Activated CD4-positive, CD25-positive, alpha-beta regulatory T cell treated with anti-CD3 and anti-CD28 coated beads, Interleukin-2, amount 50 U/mL, for 72 hours (primary cell): Measurements from ENCODE around the gene ITGA8.
"Not testable (repeated sequence)": the region's sequence is repeated elsewhere in the genome, so short reads cannot be mapped to it uniquely, and the experiment has no call there.

Source experiments
- DNase-seq: peaks from one replicate; pipeline ENCODE4 v3.0.0; 2021

Gene ITGA8

DNA sequence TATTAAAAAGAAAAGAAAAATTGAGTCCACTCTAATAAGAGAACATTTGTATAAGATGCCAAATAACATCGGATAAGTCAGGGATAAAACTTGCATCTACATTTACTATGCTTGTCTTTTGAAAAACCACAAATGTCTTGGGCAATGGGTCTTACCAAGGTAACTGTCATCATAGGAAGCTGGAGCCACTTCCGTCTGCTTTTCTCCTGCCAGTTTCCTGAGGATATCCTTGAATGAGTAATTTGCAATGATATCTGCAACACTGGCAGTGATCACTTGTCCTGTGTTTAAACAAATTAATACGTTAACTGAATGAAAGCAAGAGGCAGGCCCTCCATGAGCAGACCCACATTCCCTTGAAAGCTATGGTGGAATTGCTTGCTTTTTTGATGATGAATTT is 47.3 kb downstream of the ITGA8 start:
- DNase-seq, result no peak

DNA sequence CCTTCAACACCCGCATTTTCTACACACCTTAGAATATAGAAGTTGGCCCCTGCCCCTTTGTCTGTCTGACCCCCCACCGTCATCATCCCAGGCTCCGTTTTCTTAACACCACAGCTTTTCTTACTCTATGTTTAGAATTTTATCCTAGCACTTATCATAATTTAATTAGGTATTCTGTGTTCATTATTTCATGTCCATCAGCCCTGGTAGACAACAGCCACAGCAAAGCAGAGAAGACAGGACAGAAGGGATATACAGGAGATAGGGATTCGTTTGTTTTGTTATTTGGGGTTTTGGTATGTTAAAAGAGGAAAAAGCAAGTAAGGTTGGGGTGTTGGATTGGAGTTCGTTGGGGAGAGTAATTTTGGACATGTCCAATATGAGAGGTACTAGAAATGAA is 48.8 kb downstream of the ITGA8 start:
- DNase-seq, result no peak

- no peak for DNase-seq
Observed at GRCh38 chr10:15661574-15661973, 58.1 kb downstream of the ITGA8 start.

GRCh38 chr10:15660990-15661389 is 58.7 kb downstream of the ITGA8 start:
- no peak for DNase-seq

DNA sequence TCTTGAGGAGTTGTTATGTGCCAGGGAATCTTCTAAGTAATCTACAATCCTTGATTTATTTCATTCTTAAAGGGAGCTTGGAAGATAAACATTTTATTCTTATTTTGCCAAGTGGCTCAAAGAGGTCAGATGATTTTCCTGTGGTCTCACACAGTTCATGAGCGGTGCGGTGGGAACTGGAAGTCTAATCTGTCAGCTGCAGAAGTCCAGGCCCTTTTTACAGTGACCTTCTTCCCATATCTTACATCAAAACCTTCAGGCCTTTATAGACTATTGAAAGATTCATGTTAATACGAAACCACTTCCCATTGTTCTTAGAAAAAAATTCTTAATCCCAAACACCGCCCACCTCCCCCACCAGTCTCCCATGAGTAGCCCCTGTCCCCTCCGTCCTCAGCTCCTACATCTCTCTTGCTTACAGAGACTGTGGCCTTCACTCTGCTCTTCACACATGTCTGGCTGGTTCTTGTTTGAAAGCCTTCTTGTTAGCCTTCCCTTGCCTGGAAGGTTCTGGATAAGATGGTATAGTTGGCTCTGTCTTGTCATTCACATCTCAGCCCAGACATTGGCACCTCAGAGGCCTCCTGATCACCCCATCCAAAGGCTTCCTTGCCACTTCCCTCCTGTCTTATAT is 61.5 kb downstream of the ITGA8 start:
- no peak for DNase-seq

DNA sequence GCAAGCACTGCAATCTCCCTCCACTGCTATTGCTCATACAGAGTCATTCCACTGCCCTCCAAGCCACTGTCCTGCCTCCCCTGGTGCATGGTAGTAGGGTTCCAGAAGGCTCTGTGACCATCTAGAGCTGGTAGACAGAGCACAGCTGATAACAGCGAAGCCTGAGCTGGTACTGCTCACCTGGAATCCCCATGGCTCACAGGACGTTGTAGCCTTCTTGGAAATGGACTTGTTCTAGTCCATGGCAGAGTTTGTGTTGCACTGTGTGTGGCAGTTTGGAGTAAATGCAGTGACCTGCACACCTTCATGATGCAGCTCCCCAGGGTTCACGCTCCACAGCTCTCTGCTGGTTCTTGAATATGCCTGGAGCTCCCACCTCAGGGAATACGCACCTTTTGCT is 67.0 kb downstream of the ITGA8 start:
- no peak for DNase-seq

DNA sequence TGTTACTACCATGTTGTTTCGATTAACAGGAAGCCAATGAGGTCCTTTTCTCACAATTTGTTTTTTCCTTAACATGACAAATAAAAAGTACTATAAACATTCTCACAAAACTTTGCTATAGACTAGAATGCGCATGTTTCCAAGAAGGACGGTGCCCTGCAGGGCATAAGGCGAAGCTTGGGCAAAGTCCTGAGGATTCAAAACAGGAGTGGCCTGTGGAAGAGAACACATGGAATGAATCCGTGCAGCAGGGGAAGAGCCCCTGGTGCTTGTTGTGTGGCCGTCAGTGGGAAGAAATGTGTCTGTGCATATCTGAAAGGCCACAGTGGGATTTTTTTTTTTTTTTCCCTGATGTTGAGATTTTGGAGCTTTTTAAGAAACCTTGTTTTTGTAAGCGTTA is 67.6 kb downstream of the ITGA8 start:
- no peak for DNase-seq

- no peak for DNase-seq
Observed at GRCh38 chr10:15651175-15651574, 68.5 kb downstream of the ITGA8 start.

- DNase-seq, result no peak
Observed at GRCh38 chr10:15642095-15642494, 77.6 kb downstream of the ITGA8 start.

DNA sequence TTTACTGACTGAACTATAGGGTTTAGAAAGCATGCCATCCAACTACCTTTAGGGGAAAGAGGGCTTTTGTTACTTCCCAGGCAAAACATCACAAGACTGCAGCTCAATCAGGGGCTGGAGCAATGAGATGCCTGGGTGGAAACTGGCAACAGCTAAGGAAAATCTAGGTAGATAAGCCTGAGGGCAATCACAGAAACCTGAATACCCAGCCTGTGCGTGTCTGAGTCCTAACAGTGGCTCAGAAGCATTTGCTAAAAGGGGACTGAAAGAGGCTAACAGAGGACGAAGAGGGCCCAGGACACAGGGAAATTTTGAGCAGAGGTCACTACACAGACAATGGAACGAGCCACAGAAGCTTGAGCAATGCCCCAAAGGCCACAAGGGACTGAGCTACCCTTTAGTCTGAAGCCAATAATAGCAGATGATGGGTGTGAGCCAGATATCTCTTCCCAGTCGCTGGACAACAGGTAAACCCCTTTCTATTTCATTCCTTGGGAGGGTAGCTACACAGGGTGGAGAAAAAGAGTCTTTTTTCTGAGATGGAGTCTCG is 79.1 kb downstream of the ITGA8 start:
- no peak for DNase-seq

- DNase-seq, result no peak
Observed at GRCh38 chr10:15636446-15636845, 83.3 kb downstream of the ITGA8 start.

GRCh38 chr10:15632456-15633091 is 87.1 kb downstream of the ITGA8 start:
- DNase-seq, result no peak

DNA sequence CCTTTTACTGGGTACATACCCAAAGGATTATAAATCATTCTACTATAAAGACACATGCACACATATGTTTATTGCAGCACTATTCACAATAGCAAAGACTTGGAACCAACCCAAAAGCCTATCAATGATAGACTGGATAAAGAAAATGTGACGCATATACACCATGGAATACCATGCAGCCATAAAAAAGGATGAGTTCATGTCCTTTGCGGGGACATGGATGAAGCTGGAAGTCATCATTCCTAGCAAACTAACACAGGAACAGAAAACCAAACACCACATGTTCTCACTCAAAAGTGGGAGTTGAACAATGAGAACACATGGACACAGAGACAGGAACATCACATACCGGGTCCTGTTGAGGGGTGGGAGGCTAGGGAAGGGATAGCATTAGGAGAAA is 88.5 kb downstream of the ITGA8 start:
- DNase-seq, result not testable (repeated sequence)

DNA sequence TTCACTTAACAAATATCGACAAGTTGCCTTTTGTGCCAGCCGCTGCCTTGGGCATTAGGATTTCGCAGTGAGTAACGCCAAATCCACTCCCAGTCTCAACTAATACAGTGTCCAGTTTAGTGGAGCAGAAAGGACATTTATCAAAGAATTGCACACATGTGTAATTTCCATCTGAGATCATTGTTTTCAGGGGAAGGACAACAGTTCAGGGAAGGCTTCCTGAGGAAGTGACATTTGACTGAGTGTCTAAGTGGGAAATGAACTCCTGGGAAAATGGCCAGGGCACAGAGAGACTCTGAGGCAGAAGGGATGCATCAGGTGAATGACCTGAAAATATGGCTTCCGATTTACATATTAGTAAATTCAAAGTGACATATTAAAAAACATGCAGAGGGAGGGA is 89.4 kb downstream of the ITGA8 start:
- DNase-seq, result no peak

DNA sequence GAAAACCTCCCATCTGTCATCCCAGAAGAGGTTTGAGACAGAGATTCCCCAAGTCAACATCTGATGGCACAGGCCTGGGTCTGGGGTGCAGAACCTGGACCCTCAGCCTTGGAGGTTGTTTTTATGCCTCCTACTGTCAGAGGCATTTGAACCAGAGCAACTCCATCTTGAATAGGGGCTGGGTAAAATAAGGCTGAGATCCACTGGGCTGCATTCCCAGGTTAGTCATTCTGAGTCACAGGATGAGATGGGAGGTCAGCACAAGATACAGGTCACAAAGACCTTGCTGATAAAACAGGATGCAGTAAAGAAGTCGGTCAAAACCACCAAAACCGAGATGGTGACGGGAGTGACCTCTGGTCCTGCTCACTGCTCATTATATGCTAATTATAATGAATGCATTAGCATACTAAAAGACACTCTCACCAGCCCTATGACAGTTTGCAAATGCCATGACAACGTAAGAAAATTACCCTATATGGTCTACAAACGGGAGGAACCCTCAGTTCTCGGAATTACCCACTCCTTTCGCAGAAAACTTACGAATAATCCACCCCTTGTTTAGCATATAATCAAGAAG is 92.0 kb downstream of the ITGA8 start:
- no peak for DNase-seq

DNA sequence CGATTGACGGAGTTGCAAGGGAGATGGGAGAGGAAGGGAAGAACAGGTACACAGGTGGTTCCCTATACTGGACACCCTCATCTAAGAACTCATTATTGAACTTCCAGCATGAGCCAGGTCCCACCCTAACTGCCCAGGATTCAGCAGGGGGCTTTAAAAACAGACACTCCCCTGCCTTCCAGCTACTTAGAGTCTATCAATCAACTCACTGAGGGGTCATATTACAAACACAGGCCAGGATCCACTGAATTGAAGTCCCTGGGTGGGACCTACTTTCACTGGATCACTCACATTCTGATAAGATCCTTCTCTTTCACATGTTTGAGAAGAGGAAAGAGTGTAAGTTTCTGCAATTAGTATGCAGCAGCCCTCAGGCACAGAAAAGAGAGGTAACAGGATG is 92.8 kb downstream of the ITGA8 start:
- no peak for DNase-seq

DNA sequence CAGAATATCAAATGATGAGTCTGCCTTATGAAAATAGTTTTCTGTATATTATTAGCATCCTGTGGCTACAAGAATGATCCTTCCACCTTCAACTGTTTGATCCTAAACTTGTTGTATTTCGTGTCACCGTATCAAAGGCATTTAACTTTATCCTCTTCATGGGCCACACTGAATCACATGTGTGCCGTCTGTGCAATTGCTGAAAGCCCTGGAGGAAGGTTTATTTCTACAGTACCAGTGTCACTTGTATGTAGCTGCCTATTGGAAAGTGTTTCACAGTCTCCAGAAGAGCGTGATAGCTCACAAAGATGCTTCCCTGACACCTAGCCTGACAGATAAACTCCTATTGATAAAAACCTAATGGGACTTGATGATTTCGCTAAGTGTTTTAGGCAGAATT is 94.5 kb downstream of the ITGA8 start:
- no peak for DNase-seq

DNA sequence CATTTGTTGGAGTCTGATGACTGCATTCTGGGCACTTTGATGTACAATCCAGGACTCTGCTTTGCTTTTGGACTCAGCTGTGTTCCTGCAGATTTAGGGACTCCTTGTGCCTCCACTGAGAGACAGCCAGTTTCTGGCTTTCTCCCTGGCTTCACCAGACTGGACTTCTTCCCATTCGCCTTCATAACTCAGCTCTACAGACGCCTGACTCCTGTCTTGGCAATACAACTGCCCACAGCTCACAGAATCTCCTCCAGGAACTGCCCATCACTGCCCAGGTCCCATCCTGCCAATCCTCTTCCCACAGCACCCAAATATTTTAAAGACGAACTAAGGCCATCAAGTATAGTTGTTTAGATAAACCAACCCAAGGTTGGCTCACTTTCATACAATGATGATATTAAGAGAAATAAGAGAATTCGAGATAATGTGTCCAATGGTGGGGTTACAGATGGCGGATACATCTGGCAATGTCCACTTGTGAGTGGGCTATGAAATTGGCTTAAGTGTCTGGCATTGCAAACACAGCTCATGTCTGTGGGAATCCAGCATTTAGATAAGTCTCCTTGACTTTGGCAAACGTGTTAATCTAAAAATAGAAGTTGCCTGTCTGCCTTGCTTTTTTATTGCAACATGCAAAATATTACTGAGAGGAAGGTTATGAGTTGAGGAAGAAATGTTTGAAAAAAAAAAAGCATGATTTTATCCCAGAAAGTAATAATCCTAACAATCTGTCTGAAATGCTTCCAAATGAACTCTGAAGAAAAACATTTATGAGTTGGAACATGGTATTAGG is 95.1 kb downstream of the ITGA8 start:
- DNase-seq, result no peak

GRCh38 chr10:15620836-15621515 is 98.7 kb downstream of the ITGA8 start:
- DNase-seq, result no peak

- DNase-seq, result no peak
Observed at GRCh38 chr10:15620337-15620736, 99.4 kb downstream of the ITGA8 start.

- DNase-seq, result no peak
Observed at GRCh38 chr10:15609246-15609645, 110.5 kb downstream of the ITGA8 start.

- no peak for DNase-seq
Observed at GRCh38 chr10:15606377-15606776, 113.3 kb downstream of the ITGA8 start.
